MM.1S (cell line): Measurements from ENCODE around the gene SPP1.

Experiments
- DNase-seq: peaks from one replicate; pipeline ENCODE4 v3.0.0-alpha.2; 2015
- H2AFZ ChIP-seq: fragments of 300-600 bp; sonication (generic); 2 replicates; pipeline ENCODE4 v1.6.0; 2016; ENCODE audit warnings: antibody characterized with exemption, low read length
- H3F3A ChIP-seq: fragments of 300-600 bp; sonication (generic); 2 replicates; pipeline ENCODE4 v1.6.1; 2016; ENCODE audit warnings: mild to moderate bottlenecking, antibody characterized with exemption, low read length, moderate library complexity, mixed read lengths; ENCODE audit not compliant: insufficient read depth
- H3K27ac ChIP-seq: fragments of 300-600 bp; sonication (generic); 2 replicates; pipeline ENCODE4 v1.5.1; 2016; ENCODE audit warnings: mild to moderate bottlenecking, low read length
- H3K27me3 ChIP-seq: fragments of 300-600 bp; sonication (generic); replicated peaks from 2 replicates; pipeline ENCODE4 v1.6.0; 2016; ENCODE audit warnings: low read length; ENCODE audit not compliant: insufficient read depth
- H3K36me3 ChIP-seq: fragments of 300-600 bp; sonication (generic); replicated peaks from 2 replicates; pipeline ENCODE4 v1.6.1; 2016; ENCODE audit warnings: mild to moderate bottlenecking, low read length, mixed read lengths; ENCODE audit not compliant: insufficient read depth
- H3K4me1 ChIP-seq: fragments of 300-600 bp; sonication (generic); 2 replicates; pipeline ENCODE4 v1.6.1; 2016; ENCODE audit warnings: low read length, mixed read lengths
- H3K4me2 ChIP-seq: fragments of 300-600 bp; sonication (generic); 2 replicates; pipeline ENCODE4 v1.6.0; 2016; ENCODE audit warnings: low read depth, low read length
- H3K4me3 ChIP-seq: fragments of 300-600 bp; sonication (generic); 2 replicates; pipeline ENCODE4 v1.5.1; 2016; ENCODE audit warnings: low read length, mixed read lengths
- H3K79me2 ChIP-seq: fragments of 300-600 bp; sonication (generic); 2 replicates; pipeline ENCODE4 v1.6.1; 2016; ENCODE audit warnings: mixed run types, low read length, mixed read lengths
- H3K9ac ChIP-seq: fragments of 300-600 bp; sonication (generic); 2 replicates; pipeline ENCODE4 v1.6.1; 2016; ENCODE audit warnings: low read length, mixed read lengths
- H3K9me2 ChIP-seq: fragments of 300-600 bp; sonication (generic); replicated peaks from 2 replicates; pipeline ENCODE4 v1.6.1; 2016; ENCODE audit warnings: mild to moderate bottlenecking, low read length, mixed read lengths; ENCODE audit not compliant: insufficient read depth
- H3K9me3 ChIP-seq: fragments of 300-600 bp; sonication (generic); replicated peaks from 2 replicates; pipeline ENCODE4 v1.6.1; 2016; ENCODE audit warnings: mild to moderate bottlenecking, low read length, mixed read lengths; ENCODE audit not compliant: insufficient read depth
- H4K20me1 ChIP-seq: fragments of 300-600 bp; sonication (generic); 2 replicates; pipeline ENCODE4 v1.6.1; 2016; ENCODE audit warnings: mild to moderate bottlenecking, low read length, moderate library complexity, mixed read lengths; ENCODE audit not compliant: insufficient read depth
- CTCF ChIP-seq: fragments of 300-600 bp; sonication (generic); IDR thresholded peaks from 2 replicates; pipeline ENCODE4 v1.5.1; 2016; ENCODE audit warnings: antibody characterized with exemption, low read length, mixed read lengths
- EZH2 ChIP-seq: fragments of 300-600 bp; sonication (generic); optimal IDR thresholded peaks from 2 replicates; pipeline ENCODE3; 2017; ENCODE audit warnings: low read depth, mild to moderate bottlenecking, antibody characterized with exemption, low read length, mixed read lengths
- EZH2phosphoT487 ChIP-seq: fragments of 300-600 bp; sonication (generic); IDR thresholded peaks from 2 replicates; pipeline ENCODE4 v1.6.1; 2018; ENCODE audit warnings: antibody characterized with exemption, low read length

Gene SPP1

GRCh38 chr4:87957061-87957460, 18.5 kb upstream of the SPP1 start:
- no peaks in the 10 kb centered on the region for H3F3A ChIP-seq
- no peaks in the 10 kb centered on the region for H3K4me1 ChIP-seq
- no peak overlapping the region for H3K27ac ChIP-seq
- H3K9me3 ChIP-seq = no peaks in the 10 kb centered on the region
- H4K20me1 ChIP-seq = no peaks in the 10 kb centered on the region
- no peak overlapping the region for H3K4me3 ChIP-seq
- no peak overlapping the region for H3K4me2 ChIP-seq
- H3K79me2 ChIP-seq = no peaks in the 10 kb centered on the region
- DNase-seq = no peak
- no peak overlapping the region for H3K9ac ChIP-seq
- no peaks in the 10 kb centered on the region for H3K9me2 ChIP-seq
- H3K27me3 ChIP-seq = no peaks in the 10 kb centered on the region
- H2AFZ ChIP-seq = no peak overlapping the region
- no peaks in the 10 kb centered on the region for H3K36me3 ChIP-seq
- no peak for TF ChIP-seq EZH2
- TF ChIP-seq CTCF = no peak
- TF ChIP-seq EZH2phosphoT487 = no peak

GRCh38 chr4:87961993-87962392, 13.5 kb upstream of the SPP1 start:
- Histone ChIP-seq H3K4me1 (no peaks in the 10 kb centered on the region), H3K4me2 (no peak overlapping the region), H4K20me1 (no peaks in the 10 kb centered on the region), H3K9me3 (no peaks in the 10 kb centered on the region), H2AFZ (no peak overlapping the region), H3K4me3 (no peak overlapping the region), H3K9ac (no peak overlapping the region), H3K36me3 (no peaks in the 10 kb centered on the region), H3F3A (no peaks in the 10 kb centered on the region), H3K9me2 (no peaks in the 10 kb centered on the region), H3K27ac (no peak overlapping the region), H3K79me2 (no peaks in the 10 kb centered on the region), H3K27me3 (no peaks in the 10 kb centered on the region)
- TF ChIP-seq EZH2 = no peak
- TF ChIP-seq EZH2phosphoT487 = no peak
- TF ChIP-seq CTCF = no peak
- no peak for DNase-seq

DNA sequence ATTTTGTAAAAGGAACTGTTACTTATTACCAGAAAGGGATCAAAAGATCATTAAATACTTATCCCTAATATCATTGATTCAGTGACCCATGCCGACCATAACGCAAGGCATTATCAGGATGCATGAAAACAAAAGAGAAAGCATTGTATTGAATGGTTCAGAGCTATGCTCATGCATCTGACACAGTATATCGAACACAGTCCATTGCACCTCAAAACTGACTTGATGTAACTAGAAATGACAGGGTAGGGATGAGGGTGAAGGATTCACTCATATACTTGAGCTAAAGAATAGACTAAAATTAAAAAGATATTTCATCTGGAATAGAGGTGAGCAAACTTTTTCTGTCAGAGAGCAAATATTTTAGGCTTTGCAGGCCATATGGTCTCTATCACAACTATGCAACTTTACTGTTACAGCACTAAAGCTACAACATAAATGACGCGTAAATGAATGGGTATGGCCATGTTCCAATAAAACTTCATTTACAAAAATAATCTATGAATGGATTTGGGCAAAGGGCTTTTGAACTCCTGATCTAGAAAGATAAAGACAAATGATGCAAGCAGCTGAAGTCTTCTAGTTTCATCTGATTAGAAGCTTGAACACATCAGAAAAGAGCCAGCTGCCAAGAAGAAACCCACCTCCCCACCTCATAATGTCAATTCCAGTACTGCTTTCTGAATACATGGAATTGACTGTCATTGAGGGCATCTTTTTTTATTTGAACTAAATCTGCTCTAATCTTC, 12.9 kb upstream of the SPP1 start:
- Histone ChIP-seq H3K9me2 (no peaks in the 10 kb centered on the region), H3K9me3 (no peaks in the 10 kb centered on the region), H3K79me2 (no peaks in the 10 kb centered on the region), H3K4me2 (no peak overlapping the region), H3K27me3 (no peaks in the 10 kb centered on the region), H3K4me3 (no peak overlapping the region), H3K9ac (no peak overlapping the region), H2AFZ (no peak overlapping the region), H3F3A (no peaks in the 10 kb centered on the region), H3K27ac (no peak overlapping the region), H3K36me3 (no peaks in the 10 kb centered on the region), H4K20me1 (no peaks in the 10 kb centered on the region), H3K4me1 (no peaks in the 10 kb centered on the region)
- no peak for TF ChIP-seq EZH2phosphoT487
- no peak for TF ChIP-seq CTCF
- TF ChIP-seq EZH2 = no peak
- no peak for DNase-seq
